SK-N-SH (cell line): ENCODE measurements around the gene TNNT2. TPM values are rescaled to one million over a fixed set of nuclear protein-coding genes. Genes with fewer than 3 reads are reported as not detected.

Experiments used
- CTCF ChIA-PET: fragments of 300-600, 350-600 bp; formaldehyde crosslinking; extraction: SDS; loops from one replicate; lab custom pipeline; 2021; lab: Yijun Ruan, JAX
- POLR2A ChIA-PET: fragments of 350-600 bp; sonication (Branson Sonifier 250); formaldehyde crosslinking; extraction: SDS; loops from one replicate; lab custom pipeline; 2020; ENCODE audit warnings: antibody characterized with exemption, inconsistent platforms; lab: Yijun Ruan, JAX
- DNase-seq: peaks from one replicate; pipeline ENCODE4 v3.0.0; 2012
- H2AFZ ChIP-seq: fragments of 200-600 bp; sonication (generic); 2 replicates; pipeline ENCODE4 v1.8.1; 2016; ENCODE audit warnings: antibody characterized with exemption, mild to moderate bottlenecking, low read depth
- H3F3A ChIP-seq: fragments of 200-600 bp; sonication (generic); replicated peaks from 2 replicates; pipeline ENCODE3; 2016; ENCODE audit warnings: antibody characterized with exemption, mild to moderate bottlenecking; ENCODE audit not compliant: insufficient read depth
- H3K27ac ChIP-seq, 2 experiments: fragments of 200-500 bp in 1 of 2; fragments of 200-600 bp in 1 of 2; sonication (Bioruptor generic) in 1 of 2; sonication (generic), shearing (Covaris generic) in 1 of 2; 2 replicates each; pipeline versions ENCODE4 v1.5.1 to v1.6.1; 2014 to 2016; ENCODE audit warnings: low read depth in 2 of 2, inconsistent platforms in 1 of 2, low read length in 1 of 2, mild to moderate bottlenecking in 1 of 2, mixed read lengths in 1 of 2
- H3K27me3 ChIP-seq: fragments of 200-600 bp; sonication (generic), shearing (Covaris generic); 2 replicates; pipeline ENCODE4 v1.6.1; 2016; ENCODE audit warnings: mixed run types; ENCODE audit not compliant: insufficient read depth
- H3K36me3 ChIP-seq, 2 experiments: fragments of 200-500 bp in 1 of 2; fragments of 200-600 bp in 1 of 2; sonication (Bioruptor generic) in 1 of 2; sonication (generic) in 1 of 2; replicated peaks in 1 of 2; 2 replicates each; pipeline versions ENCODE3 to v1.5.1; 2014 to 2016; ENCODE audit warnings: low read length in 1 of 2, mild to moderate bottlenecking in 1 of 2; ENCODE audit not compliant: insufficient read depth in 2 of 2, control insufficient read depth in 1 of 2
- H3K4me1 ChIP-seq, 2 experiments: fragments of 200-500 bp in 1 of 2; fragments of 200-600 bp in 1 of 2; sonication (Bioruptor generic) in 1 of 2; sonication (generic), shearing (Covaris generic) in 1 of 2; 2 replicates each; pipeline versions ENCODE4 v1.5.1 to v1.6.1; 2014 to 2016; ENCODE audit warnings: low read depth in 1 of 2, low read length in 1 of 2, mixed run types in 1 of 2; ENCODE audit not compliant: insufficient read depth in 2 of 2, control insufficient read depth in 1 of 2
- H3K4me2 ChIP-seq: fragments of 200-600 bp; sonication (generic), shearing (Covaris generic); 2 replicates; pipeline ENCODE4 v1.6.1; 2017; ENCODE audit warnings: mixed run types
- H3K4me3 ChIP-seq, 2 experiments: fragments of 200-500 bp in 1 of 2; fragments of 200-600 bp in 1 of 2; sonication (Bioruptor generic) in 1 of 2; sonication (generic), shearing (Covaris generic) in 1 of 2; 2 replicates each; pipeline versions ENCODE4 v1.5.1 to v1.8.1; 2014 to 2016; ENCODE audit warnings: low read depth in 2 of 2, inconsistent platforms in 1 of 2, low read length in 1 of 2, mild to moderate bottlenecking in 1 of 2, mixed read lengths in 1 of 2, moderate library complexity in 1 of 2
- H3K79me2 ChIP-seq: fragments of 200-600 bp; sonication (generic); 2 replicates; pipeline ENCODE4 v1.8.1; 2017; ENCODE audit warnings: mild to moderate bottlenecking; ENCODE audit not compliant: insufficient read depth
- H3K9ac ChIP-seq: fragments of 200-600 bp; sonication (generic); 2 replicates; pipeline ENCODE4 v1.6.1; 2017; ENCODE audit warnings: mixed run types
- H3K9me2 ChIP-seq: fragments of 200-600 bp; sonication (generic); 2 replicates; pipeline ENCODE4 v1.6.1; 2017; ENCODE audit warnings: mixed run types
- H3K9me3 ChIP-seq: fragments of 200-600 bp; sonication (generic); 2 replicates; pipeline ENCODE4 v1.6.1; 2017; ENCODE audit warnings: mixed run types, mild to moderate bottlenecking, moderate library complexity
- H4K20me1 ChIP-seq: fragments of 200-600 bp; sonication (generic); 2 replicates; pipeline ENCODE4 v1.6.1; 2017; ENCODE audit warnings: mild to moderate bottlenecking, mixed run types; ENCODE audit not compliant: insufficient read depth
- NFIC ChIP-seq: IDR thresholded peaks from 2 replicates; pipeline ENCODE4 v1.4.0; 2012; ENCODE audit warnings: borderline replicate concordance
- POLR2AphosphoS5 ChIP-seq: IDR thresholded peaks from 2 replicates; pipeline ENCODE4 v1.6.1; 2012; ENCODE audit warnings: low read depth, low read length
- RAD21 ChIP-seq: IDR thresholded peaks from 2 replicates; pipeline ENCODE4 v1.6.1; 2012; ENCODE audit warnings: mild to moderate bottlenecking, low read length
- SMC3 ChIP-seq: IDR thresholded peaks from 2 replicates; pipeline ENCODE4 v1.6.1; 2012; ENCODE audit warnings: low read depth, low read length, improper control_type of control experiment
- WGBS: methylation state at CpG from one replicate; pipeline ENCODE4 v1.1.6; 2017; ENCODE audit warnings: low lambda C conversion rate; 5-methylcytosine and 5-hydroxymethylcytosine counted together
- polyA plus RNA-seq, 3 experiments: library from polyadenylated mRNA; depleted of rRNA; stranded (reverse); fragments of >200 nt; gene quantifications; 2 replicates each; pipeline ENCODE4 v1.2.3, GENCODE V29; 2012
- TF ChIP-seq, protein P1 (sequence below): IDR thresholded peaks from 2 replicates; pipeline ENCODE4 v1.6.1; 2012; ENCODE audit warnings: mild to moderate bottlenecking, low read depth, low read length, moderate library complexity
- TF ChIP-seq, protein P2 (sequence below): IDR thresholded peaks from 2 replicates; pipeline ENCODE4 v1.4.0; 2012; ENCODE audit warnings: low read depth
- TF ChIP-seq, protein P3 (sequence below): fragments of 150-350 bp; IDR thresholded peaks from 2 replicates; pipeline ENCODE4 v1.6.1; 2017; ENCODE audit warnings: antibody characterized with exemption, low read length, low read depth, borderline replicate concordance
- TF ChIP-seq, protein P4 (sequence below): fragments of 200-600 bp; sonication (generic); IDR thresholded peaks from 2 replicates; pipeline ENCODE4 v1.6.1; 2017; ENCODE audit warnings: antibody characterized with exemption, mild to moderate bottlenecking, moderate library complexity

Gene TNNT2
- polyA plus RNA-seq, 1 of the 3 experiments (the other 2 are of a cell fraction), result 0.33 TPM

DNA sequence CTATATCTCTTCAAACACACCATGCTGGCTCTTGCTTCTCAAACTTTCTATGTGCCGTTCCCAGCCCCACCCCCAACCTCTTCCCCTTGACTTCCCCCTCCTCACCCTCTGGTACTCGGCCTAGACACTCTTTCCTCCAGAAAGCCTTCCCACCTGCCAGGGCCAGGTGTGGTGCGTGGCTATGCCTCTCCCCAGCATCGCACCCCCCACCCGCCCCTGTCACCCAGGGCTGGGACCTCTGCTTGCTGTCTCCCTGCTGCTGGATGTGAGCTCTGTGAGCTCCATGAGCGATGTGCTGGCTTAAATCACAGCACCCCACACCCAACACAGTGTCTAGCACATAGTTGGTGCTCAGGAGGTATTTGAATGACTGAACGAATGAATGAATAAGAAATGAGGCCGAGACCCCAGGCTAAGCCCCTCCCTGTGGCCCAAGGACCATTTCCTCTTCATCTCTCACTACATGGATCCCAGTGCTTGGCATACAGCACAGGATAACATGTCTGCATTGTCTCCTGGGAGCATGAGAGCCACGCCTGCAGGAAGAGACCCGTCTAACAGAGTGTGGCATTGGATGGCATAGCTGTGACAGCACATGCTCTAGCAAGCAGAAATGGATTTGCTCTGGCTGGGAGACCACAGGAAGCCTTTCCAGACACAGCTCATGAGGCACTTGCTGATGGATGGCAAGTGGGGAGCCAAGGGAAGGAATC lies 19.7 kb downstream of the TNNT2 start:
- 61% methylated on average over 10 of the region's 10 CpGs for WGBS
- peaks cover 3% of the 10 kb centered on the region; the same call in 1 of the 2 replicates for H3K27me3 ChIP-seq
- TF ChIP-seq SMC3 (no peak), NFIC (no peak), POLR2AphosphoS5 (no peak), RAD21 (no peak)
- TF ChIP-seq, protein P1, sequence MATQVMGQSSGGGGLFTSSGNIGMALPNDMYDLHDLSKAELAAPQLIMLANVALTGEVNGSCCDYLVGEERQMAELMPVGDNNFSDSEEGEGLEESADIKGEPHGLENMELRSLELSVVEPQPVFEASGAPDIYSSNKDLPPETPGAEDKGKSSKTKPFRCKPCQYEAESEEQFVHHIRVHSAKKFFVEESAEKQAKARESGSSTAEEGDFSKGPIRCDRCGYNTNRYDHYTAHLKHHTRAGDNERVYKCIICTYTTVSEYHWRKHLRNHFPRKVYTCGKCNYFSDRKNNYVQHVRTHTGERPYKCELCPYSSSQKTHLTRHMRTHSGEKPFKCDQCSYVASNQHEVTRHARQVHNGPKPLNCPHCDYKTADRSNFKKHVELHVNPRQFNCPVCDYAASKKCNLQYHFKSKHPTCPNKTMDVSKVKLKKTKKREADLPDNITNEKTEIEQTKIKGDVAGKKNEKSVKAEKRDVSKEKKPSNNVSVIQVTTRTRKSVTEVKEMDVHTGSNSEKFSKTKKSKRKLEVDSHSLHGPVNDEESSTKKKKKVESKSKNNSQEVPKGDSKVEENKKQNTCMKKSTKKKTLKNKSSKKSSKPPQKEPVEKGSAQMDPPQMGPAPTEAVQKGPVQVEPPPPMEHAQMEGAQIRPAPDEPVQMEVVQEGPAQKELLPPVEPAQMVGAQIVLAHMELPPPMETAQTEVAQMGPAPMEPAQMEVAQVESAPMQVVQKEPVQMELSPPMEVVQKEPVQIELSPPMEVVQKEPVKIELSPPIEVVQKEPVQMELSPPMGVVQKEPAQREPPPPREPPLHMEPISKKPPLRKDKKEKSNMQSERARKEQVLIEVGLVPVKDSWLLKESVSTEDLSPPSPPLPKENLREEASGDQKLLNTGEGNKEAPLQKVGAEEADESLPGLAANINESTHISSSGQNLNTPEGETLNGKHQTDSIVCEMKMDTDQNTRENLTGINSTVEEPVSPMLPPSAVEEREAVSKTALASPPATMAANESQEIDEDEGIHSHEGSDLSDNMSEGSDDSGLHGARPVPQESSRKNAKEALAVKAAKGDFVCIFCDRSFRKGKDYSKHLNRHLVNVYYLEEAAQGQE, result no peak
- TF ChIP-seq, protein P2, sequence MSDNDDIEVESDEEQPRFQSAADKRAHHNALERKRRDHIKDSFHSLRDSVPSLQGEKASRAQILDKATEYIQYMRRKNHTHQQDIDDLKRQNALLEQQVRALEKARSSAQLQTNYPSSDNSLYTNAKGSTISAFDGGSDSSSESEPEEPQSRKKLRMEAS, result no peak
- TF ChIP-seq, protein P3, sequence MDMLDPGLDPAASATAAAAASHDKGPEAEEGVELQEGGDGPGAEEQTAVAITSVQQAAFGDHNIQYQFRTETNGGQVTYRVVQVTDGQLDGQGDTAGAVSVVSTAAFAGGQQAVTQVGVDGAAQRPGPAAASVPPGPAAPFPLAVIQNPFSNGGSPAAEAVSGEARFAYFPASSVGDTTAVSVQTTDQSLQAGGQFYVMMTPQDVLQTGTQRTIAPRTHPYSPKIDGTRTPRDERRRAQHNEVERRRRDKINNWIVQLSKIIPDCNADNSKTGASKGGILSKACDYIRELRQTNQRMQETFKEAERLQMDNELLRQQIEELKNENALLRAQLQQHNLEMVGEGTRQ, result no peak
- TF ChIP-seq, protein P4, sequence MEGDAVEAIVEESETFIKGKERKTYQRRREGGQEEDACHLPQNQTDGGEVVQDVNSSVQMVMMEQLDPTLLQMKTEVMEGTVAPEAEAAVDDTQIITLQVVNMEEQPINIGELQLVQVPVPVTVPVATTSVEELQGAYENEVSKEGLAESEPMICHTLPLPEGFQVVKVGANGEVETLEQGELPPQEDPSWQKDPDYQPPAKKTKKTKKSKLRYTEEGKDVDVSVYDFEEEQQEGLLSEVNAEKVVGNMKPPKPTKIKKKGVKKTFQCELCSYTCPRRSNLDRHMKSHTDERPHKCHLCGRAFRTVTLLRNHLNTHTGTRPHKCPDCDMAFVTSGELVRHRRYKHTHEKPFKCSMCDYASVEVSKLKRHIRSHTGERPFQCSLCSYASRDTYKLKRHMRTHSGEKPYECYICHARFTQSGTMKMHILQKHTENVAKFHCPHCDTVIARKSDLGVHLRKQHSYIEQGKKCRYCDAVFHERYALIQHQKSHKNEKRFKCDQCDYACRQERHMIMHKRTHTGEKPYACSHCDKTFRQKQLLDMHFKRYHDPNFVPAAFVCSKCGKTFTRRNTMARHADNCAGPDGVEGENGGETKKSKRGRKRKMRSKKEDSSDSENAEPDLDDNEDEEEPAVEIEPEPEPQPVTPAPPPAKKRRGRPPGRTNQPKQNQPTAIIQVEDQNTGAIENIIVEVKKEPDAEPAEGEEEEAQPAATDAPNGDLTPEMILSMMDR, result no peak
- ChIA-PET POLR2A (no interaction called here), CTCF (interaction anchor here (1.0 to 17.5 kb wide), 8 partner anchors 11 to 106 kb away, joined by 3 to 329 read pairs (median 70); no protein-coding TSS in a partner anchor)
- no peak overlapping the region for H2AFZ ChIP-seq
- H3K9ac ChIP-seq, result no peak overlapping the region
- H3K4me1 ChIP-seq, result peaks cover 0 to 2% of the 10 kb centered on the region in 2 experiments; a peak in 1 of 4 replicates
- no peak for DNase-seq
- H3K4me2 ChIP-seq, result no peak overlapping the region
- no peaks in the 10 kb centered on the region for H3K79me2 ChIP-seq
- H3K9me3 ChIP-seq, result no peaks in the 10 kb centered on the region
- no peaks in the 10 kb centered on the region for H3F3A ChIP-seq
- no peaks in the 10 kb centered on the region for H3K36me3 ChIP-seq
- H3K4me3 ChIP-seq, result no peak overlapping the region
- no peaks in the 10 kb centered on the region for H3K9me2 ChIP-seq
- H4K20me1 ChIP-seq, result no peaks in the 10 kb centered on the region
- no peak overlapping the region for H3K27ac ChIP-seq
